Measurements from ENCODE around the gene RSU1.

DNA sequence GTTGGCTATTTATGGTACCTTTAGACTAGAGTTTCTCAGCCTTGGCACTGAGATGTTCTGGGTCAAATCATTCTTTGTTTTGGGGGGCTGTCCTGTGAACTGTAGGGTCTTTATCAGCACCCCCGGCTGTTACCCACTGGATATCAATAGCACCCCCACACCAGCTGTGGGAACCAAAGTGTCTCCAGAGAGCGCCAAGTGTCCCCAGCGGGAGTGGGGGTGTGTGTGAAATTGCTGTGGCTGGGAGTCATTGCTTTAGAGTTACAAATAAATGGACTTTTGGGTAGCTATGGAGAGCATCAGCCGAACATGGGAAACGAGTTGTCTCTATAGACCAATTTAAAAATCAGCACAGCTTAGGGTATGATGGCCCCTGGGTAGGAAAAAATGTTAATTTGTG, 184.2 kb downstream of the RSU1 start:
- TF ChIP-seq, protein P1, sequence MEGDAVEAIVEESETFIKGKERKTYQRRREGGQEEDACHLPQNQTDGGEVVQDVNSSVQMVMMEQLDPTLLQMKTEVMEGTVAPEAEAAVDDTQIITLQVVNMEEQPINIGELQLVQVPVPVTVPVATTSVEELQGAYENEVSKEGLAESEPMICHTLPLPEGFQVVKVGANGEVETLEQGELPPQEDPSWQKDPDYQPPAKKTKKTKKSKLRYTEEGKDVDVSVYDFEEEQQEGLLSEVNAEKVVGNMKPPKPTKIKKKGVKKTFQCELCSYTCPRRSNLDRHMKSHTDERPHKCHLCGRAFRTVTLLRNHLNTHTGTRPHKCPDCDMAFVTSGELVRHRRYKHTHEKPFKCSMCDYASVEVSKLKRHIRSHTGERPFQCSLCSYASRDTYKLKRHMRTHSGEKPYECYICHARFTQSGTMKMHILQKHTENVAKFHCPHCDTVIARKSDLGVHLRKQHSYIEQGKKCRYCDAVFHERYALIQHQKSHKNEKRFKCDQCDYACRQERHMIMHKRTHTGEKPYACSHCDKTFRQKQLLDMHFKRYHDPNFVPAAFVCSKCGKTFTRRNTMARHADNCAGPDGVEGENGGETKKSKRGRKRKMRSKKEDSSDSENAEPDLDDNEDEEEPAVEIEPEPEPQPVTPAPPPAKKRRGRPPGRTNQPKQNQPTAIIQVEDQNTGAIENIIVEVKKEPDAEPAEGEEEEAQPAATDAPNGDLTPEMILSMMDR (IDR thresholded peaks at IDR 0.05; ENCODE audit: insufficient read depth, low read depth, low read length): no peak
- no peak for TF ChIP-seq EZH2 (IDR thresholded peaks at IDR 0.05; ENCODE audit: insufficient read depth, low read length)

All from astrocyte (in vitro differentiated cells and primary cell).